Measurements from ENCODE around the gene CCDC69. TPM values are rescaled to one million over a fixed set of nuclear protein-coding genes. Genes with fewer than 3 reads are reported as not detected.
"Not testable (repeated sequence)": the region's sequence is repeated elsewhere in the genome, so short reads cannot be mapped to it uniquely, and the experiment has no call there.

The CCDC69 gene, protein sequence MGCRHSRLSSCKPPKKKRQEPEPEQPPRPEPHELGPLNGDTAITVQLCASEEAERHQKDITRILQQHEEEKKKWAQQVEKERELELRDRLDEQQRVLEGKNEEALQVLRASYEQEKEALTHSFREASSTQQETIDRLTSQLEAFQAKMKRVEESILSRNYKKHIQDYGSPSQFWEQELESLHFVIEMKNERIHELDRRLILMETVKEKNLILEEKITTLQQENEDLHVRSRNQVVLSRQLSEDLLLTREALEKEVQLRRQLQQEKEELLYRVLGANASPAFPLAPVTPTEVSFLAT
- polyA plus RNA-seq = 75.5 TPM

- Mint-ChIP-seq H3K27me3 (no peaks in the 10 kb centered on the region), H3K4me1 (peaks cover 50 to 60% (median 51%) of the 10 kb centered on the region in 3 donors), H3K4me3 (peak within 1 kb of the TSS; percentile 79 to 93 (median 90)), H3K27ac (peak within 1 kb of the TSS; percentile 83 to 98 (median 96)), H3K36me3 (peaks cover 3% of the 10 kb centered on the region), H3K9me3 (no peaks in the 10 kb centered on the region)
Observed at GRCh38 chr5:151223447-151224264, at the start of gene CCDC69. CCDC69 (minus strand) TSS chr5:151224092; CDS start chr5:151223970, 122 bp downstream.

GRCh38 chr5:151271336-151271735 lies 47.4 kb upstream of the CCDC69 start:
- Mint-ChIP-seq H3K9me3 (no peaks in the 10 kb centered on the region), H3K4me3 (no peak overlapping the region), H3K27me3 (no peaks in the 10 kb centered on the region), H3K4me1 (no peaks in the 10 kb centered on the region), H3K27ac (no peak overlapping the region), H3K36me3 (no peaks in the 10 kb centered on the region)

DNA sequence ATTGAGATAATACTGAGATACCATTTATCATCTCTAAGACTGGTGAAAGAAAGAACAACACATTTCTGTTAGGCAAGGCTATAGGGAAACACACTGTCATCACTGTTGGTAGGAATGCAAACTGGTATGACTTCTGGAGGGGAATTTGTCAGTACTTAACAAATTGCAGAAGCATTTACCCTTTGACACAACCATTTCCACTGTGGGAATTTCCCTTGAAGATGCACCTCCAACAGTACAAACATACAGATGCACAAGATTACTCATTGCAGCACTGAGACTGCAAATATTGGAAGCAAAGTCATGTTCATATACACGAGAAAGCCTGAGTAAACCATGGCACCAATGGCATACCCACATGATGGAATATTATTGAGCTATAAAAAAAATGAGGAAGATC lies 46.7 kb upstream of the CCDC69 start:
- no peak overlapping the region for H3K4me3 Mint-ChIP-seq

DNA sequence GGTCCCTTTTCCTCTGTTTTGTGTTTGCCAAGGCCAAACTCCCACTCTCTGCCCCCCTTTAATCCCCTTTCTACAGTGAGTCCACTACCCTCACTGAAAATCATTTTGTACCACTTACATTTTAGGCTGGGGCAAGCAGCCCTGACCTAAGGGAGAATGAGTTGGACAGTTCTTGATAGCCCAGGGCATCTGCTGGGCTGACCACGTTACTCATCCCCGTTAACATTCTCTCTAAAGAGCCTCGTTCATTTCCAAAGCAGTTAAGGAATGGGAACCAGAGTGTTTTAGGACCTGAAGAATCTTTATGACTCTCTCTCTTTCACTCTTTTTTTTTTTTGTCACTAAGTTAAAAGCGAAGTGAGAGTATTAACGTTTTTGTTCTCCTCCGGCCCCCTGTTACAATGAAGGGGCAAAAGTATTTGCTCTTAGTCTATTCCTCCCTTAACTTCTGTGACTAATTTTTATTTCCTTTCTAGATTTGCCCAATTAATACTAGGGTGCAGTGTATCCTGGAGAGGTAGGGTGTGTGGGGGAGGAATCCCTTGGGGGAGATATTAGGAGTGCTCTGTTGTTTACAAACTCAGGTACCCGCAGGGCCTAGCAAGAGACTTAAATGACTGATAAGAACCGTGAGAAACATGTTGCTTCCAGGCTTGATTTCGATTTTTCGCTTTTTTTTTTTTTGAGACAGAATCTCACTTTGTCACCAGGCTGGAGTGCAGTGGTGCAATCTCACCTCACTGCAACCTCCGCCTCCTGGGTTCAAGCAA lies 43.8 kb upstream of the CCDC69 start:
- Mint-ChIP-seq H3K36me3 (peaks cover 9% of the 10 kb centered on the region), H3K9me3 (no peaks in the 10 kb centered on the region), H3K27me3 (no peaks in the 10 kb centered on the region), H3K4me1 (peaks cover 3 to 11% (median 6%) of the 10 kb centered on the region in 3 donors), H3K4me3 (no peak overlapping the region), H3K27ac (no peak overlapping the region)

More for the DNA sequence above, 46.7 kb upstream of the CCDC69 start:
- H3K36me3 Mint-ChIP-seq = no peaks in the 10 kb centered on the region
- no peaks in the 10 kb centered on the region for H3K4me1 Mint-ChIP-seq
- no peak overlapping the region for H3K27ac Mint-ChIP-seq
- no peaks in the 10 kb centered on the region for H3K9me3 Mint-ChIP-seq
- H3K27me3 Mint-ChIP-seq = no peaks in the 10 kb centered on the region

DNA sequence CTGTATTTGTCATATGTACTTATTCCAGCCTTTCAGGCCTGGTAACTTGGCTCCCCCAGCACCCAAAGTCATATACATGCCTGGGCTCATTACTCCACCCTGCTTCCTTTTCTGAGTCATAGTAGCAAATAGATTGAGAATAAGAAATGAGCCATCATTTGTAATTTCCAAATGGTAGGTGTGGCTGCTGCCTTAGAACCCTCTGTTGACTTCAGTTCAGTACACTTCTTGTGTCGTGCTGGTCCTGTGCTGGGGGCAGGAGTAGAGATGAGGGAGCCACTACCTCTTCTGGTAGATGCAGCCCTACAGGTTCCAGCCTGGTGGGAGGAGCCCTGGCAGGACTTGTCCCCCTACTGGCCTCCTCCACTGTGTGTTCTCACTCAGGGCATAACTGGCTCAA lies 40.2 kb upstream of the CCDC69 start:
- H3K9me3 Mint-ChIP-seq = no peaks in the 10 kb centered on the region
- no peaks in the 10 kb centered on the region for H3K27me3 Mint-ChIP-seq
- H3K4me3 Mint-ChIP-seq = no peak overlapping the region
- H3K27ac Mint-ChIP-seq = peak overlapping the region; percentile 19 to 91 (median 84)
- peaks cover 9% of the 10 kb centered on the region for H3K36me3 Mint-ChIP-seq
- peaks cover 9 to 18% (median 12%) of the 10 kb centered on the region in 3 donors for H3K4me1 Mint-ChIP-seq

DNA sequence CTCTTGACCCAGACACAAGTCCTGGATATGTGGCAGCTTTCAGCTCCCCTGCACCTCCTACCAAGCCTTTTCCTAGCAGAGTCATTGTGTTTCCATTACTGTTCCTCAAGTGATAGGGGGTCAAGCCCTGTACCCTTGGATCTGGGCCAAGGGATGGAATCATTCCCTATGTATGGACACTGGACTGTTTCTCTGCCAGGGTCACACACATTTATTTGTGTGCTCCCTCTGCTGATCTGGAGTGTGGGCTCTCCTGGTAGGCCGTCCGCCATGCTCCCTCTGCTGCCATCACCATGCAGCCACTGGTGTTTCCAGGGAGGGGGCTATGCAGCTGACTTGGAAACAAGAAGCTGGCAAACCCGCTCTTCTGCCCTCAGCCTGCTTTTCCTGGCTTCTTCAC lies 38.6 kb upstream of the CCDC69 start:
- Mint-ChIP-seq H3K9me3 (no peaks in the 10 kb centered on the region), H3K27me3 (no peaks in the 10 kb centered on the region), H3K4me3 (no peak overlapping the region), H3K4me1 (peaks cover 17 to 32% (median 24%) of the 10 kb centered on the region in 3 donors), H3K36me3 (peaks cover 9% of the 10 kb centered on the region), H3K27ac (no peak overlapping the region)

GRCh38 chr5:151259931-151260330 lies 36.0 kb upstream of the CCDC69 start:
- Mint-ChIP-seq H3K4me3 (no peak overlapping the region), H3K4me1 (peaks cover 34 to 53% (median 46%) of the 10 kb centered on the region in 3 donors), H3K9me3 (no peaks in the 10 kb centered on the region), H3K36me3 (peaks cover 7% of the 10 kb centered on the region), H3K27me3 (peaks cover 1% of the 10 kb centered on the region), H3K27ac (no peak overlapping the region)

DNA sequence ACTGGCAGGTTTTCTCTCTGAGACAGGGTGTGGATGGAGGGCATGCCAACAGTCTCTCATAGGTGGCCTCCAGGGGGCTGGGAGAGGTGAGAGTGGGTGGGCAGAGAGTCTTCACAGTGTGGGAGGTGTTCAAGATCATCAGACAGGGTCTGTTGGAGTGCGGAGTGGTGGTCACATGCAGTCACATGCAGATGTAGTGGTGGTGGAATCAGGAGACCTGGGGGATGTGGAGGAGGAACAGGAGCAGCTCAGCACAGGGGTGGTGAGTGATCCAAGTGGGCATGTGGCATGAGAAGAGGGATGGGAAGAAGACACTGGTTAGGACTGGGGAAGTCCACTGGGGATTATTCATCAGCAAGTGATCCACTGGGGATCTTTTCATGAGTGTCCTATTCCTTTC lies 34.9 kb upstream of the CCDC69 start:
- peak overlapping the region in 1 of 4 donors; percentile 21 for H3K4me3 Mint-ChIP-seq
- peaks cover 2% of the 10 kb centered on the region for H3K36me3 Mint-ChIP-seq
- H3K27me3 Mint-ChIP-seq = peaks cover 1% of the 10 kb centered on the region
- peak overlapping the region; percentile 82 to 99 (median 97) for H3K27ac Mint-ChIP-seq
- no peaks in the 10 kb centered on the region for H3K9me3 Mint-ChIP-seq
- H3K4me1 Mint-ChIP-seq = peaks cover 32 to 59% (median 54%) of the 10 kb centered on the region in 3 donors

- peaks cover 32 to 57% (median 54%) of the 10 kb centered on the region in 3 donors for H3K4me1 Mint-ChIP-seq
Observed at GRCh38 chr5:151258201-151258611, 34.3 kb upstream of the CCDC69 start.

DNA sequence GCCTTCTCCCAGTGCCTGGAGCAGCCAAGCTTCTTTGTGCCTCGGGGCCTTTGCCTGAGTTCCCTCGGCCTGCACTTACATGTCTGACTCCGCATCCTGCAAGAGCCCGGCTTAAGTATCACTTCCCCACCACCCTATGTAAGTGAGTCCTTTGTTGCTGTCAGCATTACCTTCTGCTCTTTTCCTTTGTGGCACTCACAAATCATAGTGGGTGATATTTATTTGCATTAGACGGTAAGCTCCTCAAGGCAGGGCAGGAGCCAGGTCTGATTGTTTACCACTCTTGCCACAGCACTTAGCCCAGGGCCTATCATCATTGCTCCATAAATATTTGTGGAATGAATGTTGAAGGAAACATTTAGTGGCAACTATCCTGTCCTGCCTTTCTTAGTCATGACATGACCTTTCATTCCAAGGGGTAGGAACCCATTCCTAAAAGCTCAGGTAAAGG lies 33.9 kb upstream of the CCDC69 start:
- Mint-ChIP-seq H3K4me1 (peaks cover 32 to 56% (median 55%) of the 10 kb centered on the region in 3 donors), H3K36me3 (no peaks in the 10 kb centered on the region), H3K4me3 (peak overlapping the region; percentile 59 to 84 (median 80)), H3K27me3 (peaks cover 1% of the 10 kb centered on the region), H3K27ac (peak overlapping the region; percentile 82 to 99 (median 97)), H3K9me3 (no peaks in the 10 kb centered on the region)

More at GRCh38 chr5:151258201-151258611, 34.3 kb upstream of the CCDC69 start:
- Mint-ChIP-seq H3K27ac (peak overlapping the region; percentile 82 to 99 (median 97)), H3K27me3 (peaks cover 1% of the 10 kb centered on the region), H3K9me3 (no peaks in the 10 kb centered on the region), H3K36me3 (peaks cover 2% of the 10 kb centered on the region), H3K4me3 (peak overlapping the region in 2 of 4 donors; percentile 80)

DNA sequence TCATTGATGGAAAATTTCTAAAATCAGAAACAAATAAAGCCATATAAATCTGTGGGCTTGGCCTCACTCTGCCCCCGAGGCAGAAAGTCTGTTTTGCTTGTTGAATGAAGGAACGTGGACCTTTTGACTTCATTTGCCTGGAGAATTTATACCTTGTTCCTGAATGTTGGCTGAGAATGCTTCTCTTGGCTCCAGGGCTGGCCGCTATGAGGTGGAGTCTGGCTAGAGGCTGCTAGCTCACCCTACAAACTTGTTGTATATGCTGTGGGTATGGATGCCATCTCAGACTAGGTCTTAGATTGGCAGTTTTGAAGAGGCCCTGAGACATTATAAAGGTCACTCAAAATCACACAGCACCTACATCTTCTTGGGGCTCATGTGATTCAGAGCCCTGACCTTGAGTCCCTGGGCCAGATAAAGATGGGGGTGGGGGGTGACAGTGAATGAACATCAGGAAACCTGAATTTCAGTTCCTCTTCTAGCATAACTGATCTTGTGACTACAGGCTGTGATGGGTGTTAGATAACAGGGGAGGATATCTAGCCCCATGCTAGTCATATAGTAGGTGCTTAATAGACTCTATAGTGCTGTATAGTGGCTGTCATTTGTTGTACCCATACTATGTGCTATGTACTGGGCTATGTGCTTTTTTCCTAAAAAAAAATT lies 31.9 kb upstream of the CCDC69 start:
- H3K4me3 Mint-ChIP-seq = peak overlapping the region; percentile 80 to 95 (median 90)
- no peaks in the 10 kb centered on the region for H3K9me3 Mint-ChIP-seq
- H3K27me3 Mint-ChIP-seq = peaks cover 1% of the 10 kb centered on the region
- H3K27ac Mint-ChIP-seq = peak overlapping the region; percentile 89 to 99 (median 97)
- no peaks in the 10 kb centered on the region for H3K36me3 Mint-ChIP-seq
- peaks cover 26 to 60% (median 58%) of the 10 kb centered on the region in 3 donors for H3K4me1 Mint-ChIP-seq

GRCh38 chr5:151254990-151255389 lies 31.1 kb upstream of the CCDC69 start:
- not testable (repeated sequence) for H3K27me3 Mint-ChIP-seq

GRCh38 chr5:151254556-151254955 lies 30.7 kb upstream of the CCDC69 start:
- peaks cover 1% of the 10 kb centered on the region for H3K27me3 Mint-ChIP-seq
- peak overlapping the region; percentile 87 to 99 (median 89) for H3K27ac Mint-ChIP-seq
- no peaks in the 10 kb centered on the region for H3K36me3 Mint-ChIP-seq
- H3K4me1 Mint-ChIP-seq = peaks cover 26 to 61% (median 58%) of the 10 kb centered on the region in 3 donors
- H3K9me3 Mint-ChIP-seq = no peaks in the 10 kb centered on the region
- H3K4me3 Mint-ChIP-seq = peak overlapping the region; percentile 93 to 99 (median 96)

More at GRCh38 chr5:151254990-151255389, 31.1 kb upstream of the CCDC69 start:
- Mint-ChIP-seq H3K27ac (peak overlapping the region; percentile 89 to 99 (median 97)), H3K4me1 (peaks cover 26 to 63% (median 58%) of the 10 kb centered on the region in 3 donors), H3K4me3 (peak overlapping the region; percentile 93 to 99 (median 96))
- H3K9me3 Mint-ChIP-seq, H3K36me3 Mint-ChIP-seq: not testable (repeated sequence)

- H3K9me3 Mint-ChIP-seq = no peaks in the 10 kb centered on the region
- peak overlapping the region; percentile 87 to 98 (median 89) for H3K27ac Mint-ChIP-seq
- peaks cover 1% of the 10 kb centered on the region for H3K27me3 Mint-ChIP-seq
- peak overlapping the region; percentile 93 to 99 (median 96) for H3K4me3 Mint-ChIP-seq
- peaks cover 26 to 53% (median 51%) of the 10 kb centered on the region in 3 donors for H3K4me1 Mint-ChIP-seq
- no peaks in the 10 kb centered on the region for H3K36me3 Mint-ChIP-seq
Observed at GRCh38 chr5:151253605-151253950, 29.7 kb upstream of the CCDC69 start.
